NT2/D1 (cell line): ENCODE data around the gene SGSM2.

ENCODE experiments used
- DNase-seq: peaks from one replicate; pipeline ENCODE4 v3.0.0-alpha.2; 2011; ENCODE audit warnings: low read depth, low spot score
- H3K27me3 ChIP-seq: 2 replicates; pipeline ENCODE4 v1.6.0; 2011; ENCODE audit warnings: mild to moderate bottlenecking; ENCODE audit not compliant: insufficient read length, insufficient read depth
- H3K36me3 ChIP-seq: 2 replicates; pipeline ENCODE4 v1.6.1; 2011; ENCODE audit warnings: mild to moderate bottlenecking, low read length, mixed read lengths; ENCODE audit not compliant: insufficient read depth, insufficient read length
- H3K4me1 ChIP-seq: 2 replicates; pipeline ENCODE4 v1.5.1; 2011; ENCODE audit not compliant: insufficient read depth, insufficient read length
- H3K4me3 ChIP-seq: 2 replicates; pipeline ENCODE4 v1.5.1; 2011; ENCODE audit warnings: low read depth; ENCODE audit not compliant: insufficient read length
- H3K9ac ChIP-seq: 2 replicates; pipeline ENCODE4 v1.6.0; 2011; ENCODE audit warnings: low read depth; ENCODE audit not compliant: insufficient read length
- H3K9me3 ChIP-seq: 2 replicates; pipeline ENCODE4 v1.5.1; 2011; ENCODE audit warnings: mild to moderate bottlenecking, low read length; ENCODE audit not compliant: insufficient read depth
- SUZ12 ChIP-seq: IDR thresholded peaks from 2 replicates; pipeline ENCODE4 v1.6.1; 2011; ENCODE audit not compliant: insufficient read length, insufficient read depth; ENCODE audit errors: extremely low read depth
- YY1 ChIP-seq: IDR thresholded peaks from 2 replicates; pipeline ENCODE4 v1.6.1; 2011; ENCODE audit not compliant: insufficient read length, insufficient read depth
- ZNF274 ChIP-seq: IDR thresholded peaks from 2 replicates; pipeline ENCODE4 v1.6.1; 2011; ENCODE audit warnings: mild to moderate bottlenecking, low read depth, low read length

Gene SGSM2

GRCh38 chr17:2317796-2318195, 19.5 kb upstream of the SGSM2 start:
- Histone ChIP-seq H3K9me3 (no peaks in the 10 kb centered on the region), H3K27me3 (no peaks in the 10 kb centered on the region), H3K4me3 (no peak overlapping the region), H3K36me3 (peaks cover 17% of the 10 kb centered on the region), H3K9ac (no peak overlapping the region), H3K4me1 (no peaks in the 10 kb centered on the region)
- TF ChIP-seq ZNF274 = no peak
- TF ChIP-seq YY1 = no peak
- TF ChIP-seq SUZ12 = no peak
- DNase-seq = no peak

- Histone ChIP-seq H3K9me3 (no peaks in the 10 kb centered on the region), H3K36me3 (peaks cover 29% of the 10 kb centered on the region), H3K9ac (no peak overlapping the region), H3K4me1 (no peaks in the 10 kb centered on the region), H3K27me3 (no peaks in the 10 kb centered on the region), H3K4me3 (no peak overlapping the region)
- TF ChIP-seq YY1 (no peak), ZNF274 (no peak), SUZ12 (no peak)
- DNase-seq = no peak
Observed at GRCh38 chr17:2319051-2319450, 18.2 kb upstream of the SGSM2 start.

- H3K36me3 ChIP-seq = peaks cover 52% of the 10 kb centered on the region
Observed at GRCh38 chr17:2321399-2321798, 15.9 kb upstream of the SGSM2 start.

GRCh38 chr17:2323629-2324314, 13.5 kb upstream of the SGSM2 start:
- Histone ChIP-seq H3K36me3 (peaks cover 66% of the 10 kb centered on the region), H3K9me3 (no peaks in the 10 kb centered on the region), H3K4me1 (no peaks in the 10 kb centered on the region), H3K9ac (no peak overlapping the region), H3K27me3 (no peaks in the 10 kb centered on the region), H3K4me3 (no peak overlapping the region)
- DNase-seq = no peak
- no peak for TF ChIP-seq YY1
- TF ChIP-seq SUZ12 = no peak
- no peak for TF ChIP-seq ZNF274

More at GRCh38 chr17:2321399-2321798, 15.9 kb upstream of the SGSM2 start:
- no peaks in the 10 kb centered on the region for H3K4me1 ChIP-seq
- H3K9ac ChIP-seq = no peak overlapping the region
- H3K9me3 ChIP-seq = no peaks in the 10 kb centered on the region
- no peak for DNase-seq
- H3K4me3 ChIP-seq = no peak overlapping the region
- TF ChIP-seq SUZ12 = no peak
- TF ChIP-seq YY1 = no peak
- no peak for TF ChIP-seq ZNF274
- no peaks in the 10 kb centered on the region for H3K27me3 ChIP-seq

- H3K4me1 ChIP-seq = peaks cover 4% of the 10 kb centered on the region
- no peak for DNase-seq
- H3K9ac ChIP-seq = no peak overlapping the region
- no peak overlapping the region for H3K4me3 ChIP-seq
- H3K27me3 ChIP-seq = no peaks in the 10 kb centered on the region
- peaks cover 82% of the 10 kb centered on the region for H3K36me3 ChIP-seq
- TF ChIP-seq SUZ12 (no peak), YY1 (no peak), ZNF274 (no peak)
- H3K9me3 ChIP-seq = no peaks in the 10 kb centered on the region
Observed at GRCh38 chr17:2331303-2331702, 6.0 kb upstream of the SGSM2 start.

GRCh38 chr17:2335726-2336214, 1.5 kb upstream of the SGSM2 start:
- peaks cover 4% of the 10 kb centered on the region for H3K4me1 ChIP-seq
- H3K27me3 ChIP-seq = no peaks in the 10 kb centered on the region
- DNase-seq = no peak
- no peaks in the 10 kb centered on the region for H3K9me3 ChIP-seq
- H3K36me3 ChIP-seq = peaks cover 48% of the 10 kb centered on the region
- H3K9ac ChIP-seq = peak overlapping the region; percentile 99
- H3K4me3 ChIP-seq = peak overlapping the region; percentile 98
- TF ChIP-seq SUZ12 (no peak), YY1 (no peak)

- Histone ChIP-seq H3K36me3 (peaks cover 46% of the 10 kb centered on the region), H3K4me3 (peak within 1 kb of the TSS; percentile 98), H3K27me3 (no peaks in the 10 kb centered on the region), H3K9ac (peak within 1 kb of the TSS; percentile 99), H3K9me3 (no peaks in the 10 kb centered on the region), H3K4me1 (peaks cover 4% of the 10 kb centered on the region)
- DNase-seq = peak; percentile 68
- TF ChIP-seq YY1 (peak; percentile 79), SUZ12 (no peak)
Observed at GRCh38 chr17:2336215-2336851, 968 bp upstream of the SGSM2 start, which contains the start of gene TSR1. TSS of gene TSR1 (minus strand) at chr17:2336457. CDS start at chr17:2336427, 30 bp downstream.
